IMR-90 (cell line): ENCODE measurements around the gene ATG101. TPM values are rescaled to one million over a fixed set of nuclear protein-coding genes. Genes with fewer than 3 reads are reported as not detected.

Experiments
- ATAC-seq: fragments of 200-7000 bp; cut with Tn5 transposase; 2 replicates; pipeline ENCODE4 v1.9.1; 2020; ENCODE audit warnings: low read depth, mild to moderate bottlenecking, moderate library complexity
- BruUV-seq: library from RNA; stranded (reverse); fragments of 400-500 nt; replicated peaks from 2 replicates; lab custom pipeline; 2021; lab: Mats Ljungman, UMichigan
- CTCF ChIA-PET: fragments of 300-600 bp; formaldehyde crosslinking; extraction: SDS; loops from one replicate; lab custom pipeline; 2021; ENCODE audit warnings: antibody characterized with exemption; lab: Yijun Ruan, JAX
- POLR2A ChIA-PET: fragments of 300-600 bp; sonication (Branson Sonifier 250); formaldehyde crosslinking; loops from one replicate; lab custom pipeline; 2022; ENCODE audit warnings: antibody characterized with exemption; ENCODE audit not compliant: unreplicated experiment; lab: Charles Lee
- DNase-seq: peaks from one replicate; pipeline ENCODE4 v3.0.0; 2013
- H2AFZ ChIP-seq: replicated peaks from 2 replicates; pipeline ENCODE3; 2013; ENCODE audit warnings: low read length, mild to moderate bottlenecking; ENCODE audit not compliant: poor library complexity
- H2AK5ac ChIP-seq: 2 replicates; pipeline ENCODE4 v1.6.1; 2013; ENCODE audit warnings: low read depth, low read length, inconsistent platforms
- H2AK9ac ChIP-seq: replicated peaks from 2 replicates; pipeline ENCODE3; 2013; ENCODE audit warnings: mild to moderate bottlenecking, low read depth, low read length, moderate library complexity; ENCODE audit not compliant: poor library complexity
- H2BK120ac ChIP-seq: 2 replicates; pipeline ENCODE4 v1.6.1; 2013; ENCODE audit warnings: low read depth, low read length, inconsistent platforms
- H2BK15ac ChIP-seq: 3 replicates; pipeline ENCODE4 v1.6.1; 2013; ENCODE audit warnings: low read depth, low read length, inconsistent platforms
- H2BK20ac ChIP-seq: 2 replicates; pipeline ENCODE4 v1.6.1; 2013; ENCODE audit warnings: low read depth, mild to moderate bottlenecking, inconsistent platforms, low read length, moderate library complexity
- H2BK5ac ChIP-seq: 2 replicates; pipeline ENCODE4 v1.6.1; 2013; ENCODE audit warnings: mild to moderate bottlenecking, low read depth, low read length, inconsistent platforms; ENCODE audit not compliant: poor library complexity, severe bottlenecking
- H3K14ac ChIP-seq: replicated peaks from 2 replicates; pipeline ENCODE4 v1.6.1; 2013; ENCODE audit warnings: low read depth, low read length, inconsistent platforms
- H3K18ac ChIP-seq: 2 replicates; pipeline ENCODE4 v1.6.1; 2013; ENCODE audit warnings: low read depth, low read length, control low read depth
- H3K23ac ChIP-seq: 2 replicates; pipeline ENCODE4 v1.6.1; 2013; ENCODE audit warnings: low read depth, low read length, inconsistent platforms
- H3K27ac ChIP-seq: 2 replicates; pipeline ENCODE4 v1.5.1; 2013; ENCODE audit warnings: mild to moderate bottlenecking, control low read depth, low read length; ENCODE audit not compliant: insufficient read depth
- H3K27me3 ChIP-seq: 2 replicates; pipeline ENCODE4 v1.6.1; 2013; ENCODE audit warnings: low read length; ENCODE audit not compliant: control insufficient read depth, insufficient read depth
- H3K36me3 ChIP-seq: 2 replicates; pipeline ENCODE4 v1.6.1; 2013; ENCODE audit warnings: low read length, mixed read lengths; ENCODE audit not compliant: control insufficient read depth, insufficient read depth
- H3K4ac ChIP-seq: 2 replicates; pipeline ENCODE4 v1.6.1; 2013; ENCODE audit warnings: low read depth, low read length, inconsistent platforms
- H3K4me1 ChIP-seq: 2 replicates; pipeline ENCODE4 v1.6.1; 2013; ENCODE audit warnings: low read length, mixed read lengths; ENCODE audit not compliant: control insufficient read depth, insufficient read depth
- H3K4me2 ChIP-seq: 2 replicates; pipeline ENCODE4 v1.6.1; 2013; ENCODE audit warnings: low read depth, mild to moderate bottlenecking, control low read depth, low read length, moderate library complexity
- H3K4me3 ChIP-seq: 2 replicates; pipeline ENCODE4 v1.5.1; 2013; ENCODE audit warnings: low read depth, mild to moderate bottlenecking, control low read depth, low read length, moderate library complexity; ENCODE audit not compliant: insufficient read depth
- H3K56ac ChIP-seq: 2 replicates; pipeline ENCODE4 v1.6.1; 2013; ENCODE audit warnings: low read length, inconsistent platforms; ENCODE audit not compliant: insufficient read depth; ENCODE audit errors: extremely low read depth
- H3K79me1 ChIP-seq, 2 experiments: 2 replicates each; pipeline ENCODE4 v1.6.1; 2013; ENCODE audit warnings: low read length in 2 of 2, inconsistent platforms in 1 of 2, low read depth in 1 of 2
- H3K9ac ChIP-seq: 2 replicates; pipeline ENCODE4 v1.6.1; 2013; ENCODE audit warnings: low read depth, low read length, control low read depth
- H3K9me1 ChIP-seq: 2 replicates; pipeline ENCODE4 v1.6.1; 2013; ENCODE audit warnings: low read length, inconsistent platforms; ENCODE audit not compliant: insufficient read depth
- H3K9me3 ChIP-seq: 2 replicates; pipeline ENCODE4 v1.6.1; 2013; ENCODE audit warnings: low read length; ENCODE audit not compliant: control insufficient read depth, insufficient read depth
- H4K20me1 ChIP-seq: 2 replicates; pipeline ENCODE4 v1.6.1; 2013; ENCODE audit warnings: low read length, inconsistent platforms; ENCODE audit not compliant: insufficient read depth
- H4K5ac ChIP-seq: 2 replicates; pipeline ENCODE4 v1.6.1; 2013; ENCODE audit warnings: mild to moderate bottlenecking, low read depth, low read length, control low read depth
- H4K8ac ChIP-seq, 2 experiments: 2 replicates each; pipeline ENCODE4 v1.6.1; 2013; ENCODE audit warnings: low read depth in 2 of 2, low read length in 2 of 2, control low read depth in 1 of 2, inconsistent platforms in 1 of 2
- H4K91ac ChIP-seq: 2 replicates; pipeline ENCODE4 v1.6.1; 2013; ENCODE audit warnings: low read depth, low read length, inconsistent platforms; ENCODE audit not compliant: insufficient read depth
- BHLHE40 ChIP-seq: fragments of 150-350 bp; IDR thresholded peaks from 2 replicates; pipeline ENCODE4 v1.6.1; 2016; ENCODE audit warnings: mild to moderate bottlenecking, low read depth, low read length
- CEBPB ChIP-seq: IDR thresholded peaks from 2 replicates; pipeline ENCODE4 v1.6.1; 2012; ENCODE audit warnings: low read depth, low read length, improper control_type of control experiment
- CHD1 ChIP-seq: IDR thresholded peaks from 2 replicates; pipeline ENCODE4 v1.6.1; 2012; ENCODE audit warnings: low read depth, low read length, improper control_type of control experiment
- FOS ChIP-seq: fragments of 150-350 bp; IDR thresholded peaks from 2 replicates; pipeline ENCODE4 v1.6.1; 2016; ENCODE audit warnings: low read depth, low read length
- MAFK ChIP-seq: IDR thresholded peaks from 2 replicates; pipeline ENCODE4 v1.6.1; 2012; ENCODE audit warnings: low read depth, low read length, improper control_type of control experiment
- MXI1 ChIP-seq: IDR thresholded peaks from 2 replicates; pipeline ENCODE4 v1.6.1; 2012; ENCODE audit warnings: low read depth, mild to moderate bottlenecking, low read length, moderate library complexity, borderline replicate concordance
- NFE2L2 ChIP-seq: fragments of 150-350 bp; IDR thresholded peaks from 2 replicates; pipeline ENCODE4 v1.6.1; 2016; ENCODE audit warnings: low read depth, mild to moderate bottlenecking, low read length
- POLR2A ChIP-seq: IDR thresholded peaks from 2 replicates; pipeline ENCODE4 v1.6.1; 2012; ENCODE audit warnings: mild to moderate bottlenecking, low read depth, low read length
- RAD21 ChIP-seq: IDR thresholded peaks from 2 replicates; pipeline ENCODE4 v1.6.1; 2012; ENCODE audit warnings: low read length, improper control_type of control experiment
- RCOR1 ChIP-seq: IDR thresholded peaks from 2 replicates; pipeline ENCODE4 v1.6.1; 2012; ENCODE audit warnings: mild to moderate bottlenecking, low read length, improper control_type of control experiment; ENCODE audit not compliant: insufficient replicate concordance
- RFX5 ChIP-seq: IDR thresholded peaks from 2 replicates; pipeline ENCODE4 v1.8.0; 2012; ENCODE audit warnings: low read depth, mild to moderate bottlenecking, low read length, moderate library complexity
- SMC3 ChIP-seq: fragments of 150-350 bp; IDR thresholded peaks from 2 replicates; pipeline ENCODE4 v1.6.1; 2016; ENCODE audit warnings: low read depth, mild to moderate bottlenecking, antibody characterized with exemption, low read length, moderate library complexity
- WGBS, 2 experiments: methylation state at CpG; one replicate each; pipeline versions ENCODE4 v1.1.5 to v1.1.7; 2013; ENCODE audit warnings: missing lambda C conversion rate in 2 of 2; ENCODE audit not compliant: insufficient read length in 1 of 2; ENCODE audit errors: extremely low coverage in 2 of 2; 5-methylcytosine and 5-hydroxymethylcytosine counted together
- dilution Hi-C: fragments of 300-500 bp; cut with HindIII; formaldehyde crosslinking; loops from one replicate; pipeline ENCODE4 v1.14.3; 2018; ENCODE audit warnings: low sequenced_read_pairs; ENCODE audit not compliant: unreplicated experiment
- in situ Hi-C: fragments of 300-500 bp; cut with MboI; formaldehyde crosslinking; loops from 3 replicates; pipeline ENCODE4 v1.14.3; 2019; ENCODE audit warnings: low sequenced_read_pairs, inconsistent platforms, mixed read lengths
- intact Hi-C: fragments of 100-400 bp; cut with micrococcal nuclease; formaldehyde crosslinking; loops from 2 replicates; pipeline ENCODE4 v1.10.0; 2022
- polyA plus RNA-seq, 3 experiments: library from polyadenylated mRNA; depleted of rRNA; stranded (reverse); fragments of >200 nt; gene quantifications; 2 replicates each; pipeline ENCODE4 v1.2.3, GENCODE V29; 2012; ENCODE audit warnings: low replicate concordance in 1 of 3
- total RNA-seq: library from RNA; depleted of rRNA; stranded (reverse); fragments of >200 nt; gene quantifications from 2 replicates; pipeline ENCODE4 v1.2.3, GENCODE V29; 2012
- TF ChIP-seq, protein P1 (sequence below): fragments of 150-350 bp; IDR thresholded peaks from 2 replicates; pipeline ENCODE4 v1.6.1; 2016; ENCODE audit warnings: low read depth, mild to moderate bottlenecking, low read length, moderate library complexity, borderline replicate concordance
- TF ChIP-seq, protein P2 (sequence below): conservative IDR thresholded peaks from 2 replicates; pipeline ENCODE4 v1.5.1; 2012; ENCODE audit warnings: mild to moderate bottlenecking, low read depth, low read length, improper control_type of control experiment

Gene ATG101
- total and polyA plus RNA-seq, 2 of the 4 experiments (the other 2 are of a cell fraction) = 93.9 to 167 TPM

DNA sequence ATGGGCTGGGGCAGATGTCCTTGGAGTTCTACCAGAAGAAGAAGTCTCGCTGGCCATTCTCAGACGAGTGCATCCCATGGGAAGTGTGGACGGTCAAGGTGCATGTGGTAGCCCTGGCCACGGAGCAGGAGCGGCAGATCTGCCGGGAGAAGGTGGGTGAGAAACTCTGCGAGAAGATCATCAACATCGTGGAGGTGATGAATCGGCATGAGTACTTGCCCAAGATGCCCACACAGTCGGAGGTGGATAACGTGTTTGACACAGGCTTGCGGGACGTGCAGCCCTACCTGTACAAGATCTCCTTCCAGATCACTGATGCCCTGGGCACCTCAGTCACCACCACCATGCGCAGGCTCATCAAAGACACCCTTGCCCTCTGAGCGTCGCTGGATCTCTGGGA lies 7.0 kb downstream of the ATG101 start (continued):
- TF ChIP-seq NFE2L2 (no peak), RAD21 (no peak), CHD1 (no peak), FOS (no peak)

DNA sequence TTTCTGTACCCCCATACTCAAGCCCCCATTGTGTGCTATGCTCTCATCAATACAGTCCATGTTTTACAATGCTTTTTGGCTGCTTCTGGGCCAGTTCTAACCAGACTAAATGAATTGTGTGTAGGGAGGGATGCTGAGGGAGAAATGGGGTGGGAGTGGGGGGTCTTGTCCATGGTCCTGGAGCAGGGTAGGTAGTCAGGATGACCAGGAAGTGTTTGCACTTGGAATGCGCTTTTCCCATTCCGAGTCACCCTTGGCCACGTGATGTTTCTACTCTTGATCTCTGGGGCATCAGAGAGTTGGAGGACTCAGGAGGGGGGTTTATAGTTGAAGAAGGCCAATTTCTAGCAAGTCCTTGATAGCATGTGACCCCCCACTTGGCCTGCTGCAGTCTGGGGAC lies 8.5 kb downstream of the ATG101 start:
- Histone ChIP-seq H3K14ac (no peak overlapping the region), H3K4ac (no peak overlapping the region), H3K27me3 (no peaks in the 10 kb centered on the region), H3K4me2 (no peak overlapping the region), H4K20me1 (peaks cover 73% of the 10 kb centered on the region), H3K79me1 (peaks cover 22 to 78% of the 10 kb centered on the region in 2 experiments), H4K91ac (no peak overlapping the region), H3K18ac (no peak overlapping the region), H2AK9ac (no peak overlapping the region), H2AK5ac (no peak overlapping the region), H2AFZ (no peak overlapping the region), H3K23ac (no peak overlapping the region), H2BK15ac (no peak overlapping the region), H2BK120ac (no peak overlapping the region), H2BK20ac (no peak overlapping the region), H3K4me3 (no peak overlapping the region), H2BK5ac (no peak overlapping the region), H4K5ac (no peak overlapping the region), H3K9me1 (peaks cover 26% of the 10 kb centered on the region), H3K9ac (no peak overlapping the region), H3K27ac (no peak overlapping the region), H4K8ac (no peak overlapping the region), H3K9me3 (no peaks in the 10 kb centered on the region), H3K36me3 (peaks cover 51% of the 10 kb centered on the region), H3K56ac (no peak overlapping the region), H3K4me1 (peaks cover 40% of the 10 kb centered on the region)
- in situ Hi-C loops = no loop called here
- POLR2A ChIA-PET = no interaction called here
- CTCF ChIA-PET = no interaction called here
- DNase-seq (no peak), ATAC-seq (no peak)
- WGBS, 2 experiments = 100% methylated on average over 1 of the region's 3 CpGs; no CpG with 5 or more reads in 1 of the 2 experiments
- intact Hi-C loops = no loop called here
- dilution Hi-C loops = no loop called here
- BruUV-seq = no TSS peak
- TF ChIP-seq, protein P1, sequence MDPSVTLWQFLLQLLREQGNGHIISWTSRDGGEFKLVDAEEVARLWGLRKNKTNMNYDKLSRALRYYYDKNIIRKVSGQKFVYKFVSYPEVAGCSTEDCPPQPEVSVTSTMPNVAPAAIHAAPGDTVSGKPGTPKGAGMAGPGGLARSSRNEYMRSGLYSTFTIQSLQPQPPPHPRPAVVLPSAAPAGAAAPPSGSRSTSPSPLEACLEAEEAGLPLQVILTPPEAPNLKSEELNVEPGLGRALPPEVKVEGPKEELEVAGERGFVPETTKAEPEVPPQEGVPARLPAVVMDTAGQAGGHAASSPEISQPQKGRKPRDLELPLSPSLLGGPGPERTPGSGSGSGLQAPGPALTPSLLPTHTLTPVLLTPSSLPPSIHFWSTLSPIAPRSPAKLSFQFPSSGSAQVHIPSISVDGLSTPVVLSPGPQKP = no peak
- no peak for TF ChIP-seq BHLHE40
- no peak for TF ChIP-seq RAD21
- no peak for TF ChIP-seq NFE2L2
- TF ChIP-seq FOS = no peak
- no peak for TF ChIP-seq MXI1
- TF ChIP-seq, protein P2, sequence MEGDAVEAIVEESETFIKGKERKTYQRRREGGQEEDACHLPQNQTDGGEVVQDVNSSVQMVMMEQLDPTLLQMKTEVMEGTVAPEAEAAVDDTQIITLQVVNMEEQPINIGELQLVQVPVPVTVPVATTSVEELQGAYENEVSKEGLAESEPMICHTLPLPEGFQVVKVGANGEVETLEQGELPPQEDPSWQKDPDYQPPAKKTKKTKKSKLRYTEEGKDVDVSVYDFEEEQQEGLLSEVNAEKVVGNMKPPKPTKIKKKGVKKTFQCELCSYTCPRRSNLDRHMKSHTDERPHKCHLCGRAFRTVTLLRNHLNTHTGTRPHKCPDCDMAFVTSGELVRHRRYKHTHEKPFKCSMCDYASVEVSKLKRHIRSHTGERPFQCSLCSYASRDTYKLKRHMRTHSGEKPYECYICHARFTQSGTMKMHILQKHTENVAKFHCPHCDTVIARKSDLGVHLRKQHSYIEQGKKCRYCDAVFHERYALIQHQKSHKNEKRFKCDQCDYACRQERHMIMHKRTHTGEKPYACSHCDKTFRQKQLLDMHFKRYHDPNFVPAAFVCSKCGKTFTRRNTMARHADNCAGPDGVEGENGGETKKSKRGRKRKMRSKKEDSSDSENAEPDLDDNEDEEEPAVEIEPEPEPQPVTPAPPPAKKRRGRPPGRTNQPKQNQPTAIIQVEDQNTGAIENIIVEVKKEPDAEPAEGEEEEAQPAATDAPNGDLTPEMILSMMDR = no peak
- no peak; the same call in none of the 2 replicates for TF ChIP-seq POLR2A
- no peak for TF ChIP-seq SMC3
- no peak for TF ChIP-seq MAFK
- TF ChIP-seq RFX5 = no peak
- TF ChIP-seq RCOR1 = no peak
- TF ChIP-seq CEBPB = no peak
- TF ChIP-seq CHD1 = no peak
